Stomach (tissue), 9 donors: ENCODE results near the gene NAT10. TPM values are rescaled to one million over a fixed set of nuclear protein-coding genes. Genes with fewer than 3 reads are reported as not detected.

ENCODE experiments used
- DNase-seq, 2 donors: peaks; one replicate each; pipeline versions ENCODE4 v3.0.0 to v3.0.0-alpha.2; 2013 to 2019
- H3K27ac ChIP-seq, 5 donors: fragments of 200-600 bp in 4 of 5; sonication (generic) in 4 of 5; one replicate each; pipeline ENCODE4 v1.5.1; 2013 to 2019; ENCODE audit warnings: mild to moderate bottlenecking in 1 of 5, moderate library complexity in 1 of 5
- H3K27me3 ChIP-seq, 3 donors: fragments of 200-600 bp; sonication (generic); one replicate each; pipeline ENCODE4 v1.5.1; 2017 to 2019; ENCODE audit warnings: mixed run types in 1 of 3
- H3K36me3 ChIP-seq, 4 donors: fragments of 200-600 bp; sonication (generic); 1 replicate in 3 of 4; 2 replicates in 1 of 4; pipeline ENCODE4 v1.5.1; 2016 to 2019
- H3K4me1 ChIP-seq, 4 donors: fragments of 200-600 bp; sonication (generic); one replicate each; pipeline ENCODE4 v1.5.1; 2016 to 2019
- H3K4me3 ChIP-seq, 4 donors: fragments of 200-600 bp; sonication (generic) in 3 of 4; one replicate each; pipeline ENCODE4 v1.5.1; 2016 to 2019; ENCODE audit warnings: mild to moderate bottlenecking in 1 of 4
- H3K9me3 ChIP-seq, 4 donors: fragments of 200-600 bp; sonication (generic); one replicate each; pipeline ENCODE4 v1.5.1; 2016 to 2019
- CTCF ChIP-seq, 7 experiments: fragments of 450-650 bp in 4 of 7; fragments of 200-600 bp in 3 of 7; sonication (generic) in 3 of 7; IDR thresholded peaks; one replicate each; pipeline ENCODE4 v1.5.1; 2016 to 2019; ENCODE audit warnings: antibody characterized with exemption in 7 of 7, control low read depth in 2 of 7, mild to moderate bottlenecking in 1 of 7
- EP300 ChIP-seq: sonication (generic); formaldehyde crosslinking; IDR thresholded peaks from one replicate; pipeline ENCODE4 v1.6.1; 2017; ENCODE audit warnings: antibody characterized with exemption
- POLR2A ChIP-seq, 4 donors: fragments of 450-650 bp; IDR thresholded peaks; one replicate each; pipeline ENCODE4 v1.6.1; 2016; ENCODE audit warnings: antibody characterized with exemption in 4 of 4, control low read depth in 2 of 4, mild to moderate bottlenecking in 1 of 4, moderate library complexity in 1 of 4
- POLR2AphosphoS5 ChIP-seq, 3 donors: sonication (generic); formaldehyde crosslinking; IDR thresholded peaks; one replicate each; pipeline ENCODE4 v1.6.1; 2016; ENCODE audit warnings: antibody characterized with exemption in 3 of 3
- whole genome bisulfite sequencing, 5 donors: extraction: QIAGEN DNeasy Blood & Tissue Kit in 3 of 5; methylation state at CpG; one replicate each; pipeline versions ENCODE4 v1.1.5 to v1.1.7; 2013 to 2018; 5-methylcytosine and 5-hydroxymethylcytosine counted together
- intact Hi-C: fragments of 100-400 bp; cut with DNase I; formaldehyde crosslinking; loops from one replicate; pipeline ENCODE4 v1.15.1; 2023; ENCODE audit warnings: low total_unique reads
- polyA plus RNA-seq, 3 donors: library from polyadenylated mRNA; stranded (reverse); fragments of 200-250 nt; gene quantifications; one replicate each; pipeline ENCODE4 v1.2.3, GENCODE V29; 2013
- total RNA-seq, 5 donors: library from RNA; depleted of rRNA; stranded (reverse); fragments of >200 nt; gene quantifications; one replicate each; pipeline versions ENCODE4 v1.1.0 to v1.2.3, GENCODE V29; 2014 to 2016
- donor health status: healthy with polysubstance abuse.
- donor health status: Bipolar disorder and iron deficiency.
- donor health status: healthy.

The NAT10 gene
- total and polyA plus RNA-seq, 8 donors: 13.0 to 245 (median 25.2) TPM

- Histone ChIP-seq H3K36me3 (peaks cover 0 to 49% (median 25%) of the 10 kb centered on the region in 4 donors), H3K9me3 (no peaks in the 10 kb centered on the region), H3K27me3 (no peaks in the 10 kb centered on the region), H3K4me3 (no peak overlapping the region), H3K27ac (no peak overlapping the region), H3K4me1 (peaks cover 6 to 15% (median 10%) of the 10 kb centered on the region in 4 donors)
- DNase-seq: peak in 1 of 2 donors; percentile 57
- intact Hi-C loops: no loop called here
- no peak for TF ChIP-seq POLR2A (IDR thresholded peaks at IDR 0.05)
- WGBS, 5 donors: 60 to 80% (median 64%) methylated on average over 15 to 22 of the region's 22 CpGs
Measured at GRCh38 chr11:34160049-34160721, 54.8 kb downstream of the NAT10 start.

GRCh38 chr11:34160791-34161190 is 55.4 kb downstream of the NAT10 start:
- H3K4me1 ChIP-seq: peaks cover 1 to 9% (median 4%) of the 10 kb centered on the region in 4 donors
- DNase-seq: no peak
- H3K9me3 ChIP-seq: no peaks in the 10 kb centered on the region
- H3K4me3 ChIP-seq: no peak overlapping the region
- intact Hi-C loops: no loop called here
- H3K36me3 ChIP-seq: peaks cover 0 to 49% (median 26%) of the 10 kb centered on the region in 4 donors
- WGBS, 5 donors: 79 to 91% (median 88%) methylated on average over 12 to 18 of the region's 18 CpGs
- no peaks in the 10 kb centered on the region for H3K27me3 ChIP-seq
- TF ChIP-seq POLR2A (IDR thresholded peaks at IDR 0.05): no peak
- TF ChIP-seq CTCF (IDR thresholded peaks at IDR 0.05): no peak
- TF ChIP-seq POLR2AphosphoS5 (IDR thresholded peaks at IDR 0.05): no peak
- TF ChIP-seq EP300: no peak
- H3K27ac ChIP-seq: no peak overlapping the region

- Histone ChIP-seq H3K9me3 (no peaks in the 10 kb centered on the region), H3K4me3 (no peak overlapping the region), H3K4me1 (peaks cover 0 to 6% (median 0%) of the 10 kb centered on the region in 4 donors), H3K27me3 (no peaks in the 10 kb centered on the region), H3K36me3 (peaks cover 0 to 46% (median 26%) of the 10 kb centered on the region in 4 donors), H3K27ac (no peak overlapping the region)
- TF ChIP-seq POLR2A (IDR thresholded peaks at IDR 0.05) (no peak), EP300 (no peak)
- no peak for DNase-seq
- intact Hi-C loops: no loop called here
- WGBS, 5 donors: 86 to 95% (median 90%) methylated on average over 6 of the region's 6 CpGs
Measured at GRCh38 chr11:34161361-34161760, 55.9 kb downstream of the NAT10 start.

GRCh38 chr11:34161812-34162492 is 56.5 kb downstream of the NAT10 start:
- H3K27ac ChIP-seq: no peak overlapping the region
- no peaks in the 10 kb centered on the region for H3K9me3 ChIP-seq
- H3K4me1 ChIP-seq: peaks cover 0 to 5% (median 0%) of the 10 kb centered on the region in 4 donors
- TF ChIP-seq EP300 (no peak), POLR2AphosphoS5 (IDR thresholded peaks at IDR 0.05) (no peak), CTCF (IDR thresholded peaks at IDR 0.05) (no peak), POLR2A (IDR thresholded peaks at IDR 0.05) (no peak)
- DNase-seq: no peak
- H3K4me3 ChIP-seq: no peak overlapping the region
- intact Hi-C loops: no loop called here
- no peaks in the 10 kb centered on the region for H3K27me3 ChIP-seq
- peaks cover 0 to 52% (median 27%) of the 10 kb centered on the region in 4 donors for H3K36me3 ChIP-seq
- WGBS, 5 donors: 78 to 81% (median 81%) methylated on average over 12 to 18 of the region's 18 CpGs

- 86 to 93% (median 90%) methylated on average over 13 to 17 of the region's 17 CpGs for WGBS, 5 donors
- intact Hi-C loops: no loop called here
- no peak for TF ChIP-seq POLR2A (IDR thresholded peaks at IDR 0.05)
- no peak for TF ChIP-seq POLR2AphosphoS5 (IDR thresholded peaks at IDR 0.05)
- TF ChIP-seq EP300: no peak
- no peak for TF ChIP-seq CTCF (IDR thresholded peaks at IDR 0.05)
- DNase-seq: no peak
- H3K4me1 ChIP-seq: no peaks in the 10 kb centered on the region
- H3K36me3 ChIP-seq: peaks cover 0 to 52% (median 30%) of the 10 kb centered on the region in 4 donors
- no peak overlapping the region for H3K4me3 ChIP-seq
- no peak overlapping the region for H3K27ac ChIP-seq
- H3K9me3 ChIP-seq: no peaks in the 10 kb centered on the region
- no peaks in the 10 kb centered on the region for H3K27me3 ChIP-seq
Measured at GRCh38 chr11:34162493-34162820, 57.0 kb downstream of the NAT10 start.
